H1 (cell line): ENCODE measurements around the gene OSTF1. TPM values are rescaled to one million over a fixed set of nuclear protein-coding genes. Genes with fewer than 3 reads are reported as not detected.

Experiments
- CTCF ChIA-PET: fragments of 300-600 bp; sonication (Branson Sonifier 250); formaldehyde crosslinking; loops from one replicate; lab custom pipeline; 2021; ENCODE audit not compliant: partially characterized antibody; lab: Charles Lee
- POLR2A ChIA-PET: fragments of 300-600 bp; sonication (Branson Sonifier 250); formaldehyde crosslinking; loops from one replicate; lab custom pipeline; 2021; ENCODE audit warnings: inconsistent platforms; ENCODE audit not compliant: partially characterized antibody; lab: Charles Lee
- DNase-seq, 2 experiments: peaks; one replicate each; pipeline versions ENCODE4 v3.0.0 to v3.0.0-alpha.2; 2010 to 2022; ENCODE audit warnings: low spot score in 2 of 2, low read depth in 1 of 2, mixed read lengths in 1 of 2
- FAIRE-seq: peaks from 2 replicates; lab custom pipeline; 2011; peaks lifted over from hg19 to GRCh38; lab: Jason Lieb, UNC
- H2AFZ ChIP-seq: 2 replicates; pipeline ENCODE4 v1.8.1; 2012; ENCODE audit warnings: low read length, inconsistent platforms
- H2AK5ac ChIP-seq: 2 replicates; pipeline ENCODE4 v1.6.1; 2013; ENCODE audit warnings: low read depth, low read length
- H2BK120ac ChIP-seq: replicated peaks from 2 replicates; pipeline ENCODE3; 2013; ENCODE audit warnings: low read depth, low read length, inconsistent platforms
- H2BK12ac ChIP-seq: 2 replicates; pipeline ENCODE4 v1.6.1; 2013; ENCODE audit warnings: low read depth, low read length
- H2BK15ac ChIP-seq: 2 replicates; pipeline ENCODE4 v1.6.1; 2013; ENCODE audit warnings: low read length
- H2BK20ac ChIP-seq: 2 replicates; pipeline ENCODE4 v1.6.1; 2013; ENCODE audit warnings: low read length
- H2BK5ac ChIP-seq: 2 replicates; pipeline ENCODE4 v1.6.1; 2013; ENCODE audit warnings: low read depth, low read length
- H3K14ac ChIP-seq: 2 replicates; pipeline ENCODE4 v1.6.1; 2013; ENCODE audit warnings: inconsistent platforms; ENCODE audit not compliant: insufficient read length
- H3K18ac ChIP-seq: 2 replicates; pipeline ENCODE4 v1.6.1; 2013; ENCODE audit warnings: low read length; ENCODE audit errors: extremely low read depth
- H3K23ac ChIP-seq: 2 replicates; pipeline ENCODE4 v1.6.1; 2013; ENCODE audit warnings: inconsistent platforms; ENCODE audit not compliant: insufficient read length
- H3K23me2 ChIP-seq: 2 replicates; pipeline ENCODE4 v1.6.1; 2013; ENCODE audit warnings: low read depth, low read length
- H3K27ac ChIP-seq: 2 replicates; pipeline ENCODE4 v1.6.1; 2011; ENCODE audit warnings: low read depth, low read length, inconsistent platforms
- H3K27me3 ChIP-seq, 4 experiments: replicated peaks in 1 of 4; 1 replicate in 1 of 4; 2 replicates in 3 of 4; pipeline versions ENCODE4 v1.6.1 to v1.8.1; 2011 to 2013; ENCODE audit warnings: low read length in 3 of 4, mild to moderate bottlenecking in 3 of 4, inconsistent platforms in 2 of 4, mixed read lengths in 2 of 4, moderate library complexity in 1 of 4; ENCODE audit not compliant: control insufficient read depth in 3 of 4, insufficient read depth in 3 of 4; ENCODE audit errors: extremely low read depth in 1 of 4
- H3K36me3 ChIP-seq, 4 experiments: 2 replicates each; pipeline versions ENCODE4 v1.6.1 to v1.8.1; 2011 to 2013; ENCODE audit warnings: mild to moderate bottlenecking in 4 of 4, low read length in 3 of 4, moderate library complexity in 2 of 4, control low read depth in 1 of 4, inconsistent platforms in 1 of 4; ENCODE audit not compliant: insufficient read depth in 4 of 4, control insufficient read depth in 2 of 4
- H3K4ac ChIP-seq: replicated peaks from 2 replicates; pipeline ENCODE3; 2013; ENCODE audit warnings: low read length, low read depth, mixed read lengths, inconsistent platforms; ENCODE audit not compliant: insufficient read length
- H3K4me1 ChIP-seq, 4 experiments: replicated peaks in 1 of 4; 1 replicate in 1 of 4; 2 replicates in 3 of 4; pipeline versions ENCODE4 v1.6.1 to v1.8.1; 2011 to 2013; ENCODE audit warnings: low read length in 3 of 4, inconsistent platforms in 2 of 4, mixed read lengths in 1 of 4; ENCODE audit not compliant: insufficient read depth in 4 of 4, control insufficient read depth in 3 of 4
- H3K4me2 ChIP-seq, 2 experiments: 2 replicates each; pipeline versions ENCODE4 v1.6.1 to v1.8.1; 2011 to 2013; ENCODE audit warnings: low read depth in 2 of 2, low read length in 2 of 2, control low read depth in 1 of 2, inconsistent platforms in 1 of 2, mild to moderate bottlenecking in 1 of 2; ENCODE audit not compliant: insufficient read depth in 1 of 2
- H3K4me3 ChIP-seq, 4 experiments: fragments of 200-600, 300-600 bp in 1 of 4; sonication (generic), shearing (Covaris generic), sonication (Bioruptor Twin) in 1 of 4; 2 replicates each; pipeline versions ENCODE4 v1.5.1 to v1.8.1; 2011 to 2016; ENCODE audit warnings: low read length in 4 of 4, low read depth in 3 of 4, control low read depth in 2 of 4, inconsistent platforms in 2 of 4, mild to moderate bottlenecking in 2 of 4, mixed read lengths in 1 of 4, moderate library complexity in 1 of 4; ENCODE audit not compliant: insufficient read depth in 2 of 4; ENCODE audit errors: extremely low read depth in 1 of 4
- H3K56ac ChIP-seq: replicated peaks from 2 replicates; pipeline ENCODE3; 2013; ENCODE audit warnings: low read depth, mild to moderate bottlenecking, mixed read lengths, low read length, inconsistent platforms; ENCODE audit not compliant: insufficient read length
- H3K79me1 ChIP-seq: 2 replicates; pipeline ENCODE4 v1.6.1; 2013; ENCODE audit warnings: low read depth, low read length, control low read depth
- H3K79me2 ChIP-seq, 2 experiments: 2 replicates each; pipeline versions ENCODE4 v1.6.1 to v1.8.1; 2012 to 2013; ENCODE audit warnings: low read length in 2 of 2, mild to moderate bottlenecking in 2 of 2, inconsistent platforms in 1 of 2; ENCODE audit not compliant: insufficient read depth in 2 of 2, control insufficient read depth in 1 of 2
- H3K9ac ChIP-seq, 4 experiments: replicated peaks in 1 of 4; 1 replicate in 1 of 4; 2 replicates in 3 of 4; pipeline versions ENCODE4 v1.6.1 to v1.8.1; 2011 to 2013; ENCODE audit warnings: low read depth in 3 of 4, low read length in 3 of 4, control low read depth in 2 of 4, mild to moderate bottlenecking in 2 of 4, moderate library complexity in 2 of 4, inconsistent platforms in 1 of 4; ENCODE audit errors: extremely low read depth in 1 of 4
- H3K9me3 ChIP-seq, 2 experiments: 2 replicates each; pipeline versions ENCODE4 v1.6.1 to v1.8.1; 2012 to 2013; ENCODE audit warnings: mild to moderate bottlenecking in 2 of 2, moderate library complexity in 2 of 2, control low read depth in 1 of 2, inconsistent platforms in 1 of 2, low read depth in 1 of 2, low read length in 1 of 2, mixed read lengths in 1 of 2; ENCODE audit not compliant: insufficient read depth in 2 of 2
- H4K20me1 ChIP-seq, 2 experiments: replicated peaks in 1 of 2; 2 replicates each; pipeline versions ENCODE3 to v1.8.1; 2011 to 2013; ENCODE audit warnings: inconsistent platforms in 2 of 2, low read length in 2 of 2, mild to moderate bottlenecking in 1 of 2; ENCODE audit not compliant: insufficient read depth in 2 of 2, control insufficient read depth in 1 of 2
- H4K5ac ChIP-seq: 2 replicates; pipeline ENCODE4 v1.6.1; 2013; ENCODE audit warnings: low read length, low read depth, mixed read lengths, inconsistent platforms; ENCODE audit not compliant: insufficient read length
- H4K8ac ChIP-seq: 2 replicates; pipeline ENCODE4 v1.8.0; 2013; ENCODE audit warnings: mild to moderate bottlenecking, moderate library complexity, low read length, inconsistent platforms; ENCODE audit not compliant: insufficient read depth; ENCODE audit errors: extremely low read depth
- H4K91ac ChIP-seq: replicated peaks from 2 replicates; pipeline ENCODE3; 2013; ENCODE audit warnings: low read length, mixed read lengths, inconsistent platforms; ENCODE audit not compliant: insufficient read length
- ATF2 ChIP-seq: IDR thresholded peaks from 2 replicates; pipeline ENCODE4 v1.6.1; 2012; ENCODE audit warnings: low read length, inconsistent platforms
- BRCA1 ChIP-seq: IDR thresholded peaks from 2 replicates; pipeline ENCODE4 v1.6.1; 2012; ENCODE audit warnings: low read depth, low read length, improper control_type of control experiment
- CHD2 ChIP-seq: IDR thresholded peaks from 2 replicates; pipeline ENCODE4 v1.6.1; 2012; ENCODE audit warnings: low read length, improper control_type of control experiment
- E2F6 ChIP-seq: IDR thresholded peaks from 2 replicates; pipeline ENCODE4 v1.6.1; 2012; ENCODE audit warnings: inconsistent platforms
- PHF8 ChIP-seq: fragments of 200-600 bp; sonication (generic); conservative IDR thresholded peaks from 2 replicates; pipeline ENCODE4 v1.7.1; 2012; ENCODE audit warnings: low read depth, mild to moderate bottlenecking, inconsistent platforms, low read length, moderate library complexity
- SAP30 ChIP-seq: fragments of 300-600 bp; sonication (generic); IDR thresholded peaks from 2 replicates; pipeline ENCODE4 v1.7.1; 2012; ENCODE audit warnings: low read length, moderate library complexity, mild to moderate bottlenecking, inconsistent platforms; ENCODE audit not compliant: insufficient read depth, insufficient replicate concordance
- SP2 ChIP-seq: IDR thresholded peaks from 2 replicates; pipeline ENCODE4 v1.6.1; 2012; ENCODE audit warnings: mild to moderate bottlenecking, low read length, inconsistent platforms
- TAF1 ChIP-seq: IDR thresholded peaks from 2 replicates; pipeline ENCODE4 v1.6.1; 2011; ENCODE audit warnings: mild to moderate bottlenecking, low read depth, low read length
- TEAD4 ChIP-seq: IDR thresholded peaks from 2 replicates; pipeline ENCODE4 v1.6.1; 2012; ENCODE audit warnings: low read depth, low read length, inconsistent platforms, mixed read lengths
- ZNF274 ChIP-seq: IDR thresholded peaks from 2 replicates; pipeline ENCODE4 v1.7.0; 2012; ENCODE audit warnings: low read length, borderline replicate concordance; ENCODE audit errors: extremely low read depth
- WGBS, 2 experiments: shearing (Covaris generic) in 1 of 2; methylation state at CpG; one replicate each; pipeline versions ENCODE4 v1.1.6 to v1.1.7; 2013 to 2015; ENCODE audit warnings: low lambda C conversion rate in 2 of 2, mixed read lengths in 2 of 2, inconsistent platforms in 1 of 2, low coverage in 1 of 2, missing lambda C conversion rate in 1 of 2; ENCODE audit not compliant: insufficient replicate concordance in 2 of 2, insufficient coverage in 1 of 2, insufficient read length in 1 of 2; ENCODE audit errors: extremely low coverage in 1 of 2, missing lambda C conversion rate in 1 of 2; 5-methylcytosine and 5-hydroxymethylcytosine counted together
- polyA plus RNA-seq, 7 experiments: library from polyadenylated mRNA; depleted of rRNA in 3 of 7; stranded (reverse) in 5 of 7; unstranded in 2 of 7; fragments of >200 nt in 5 of 7; fragments of 200-250 nt in 2 of 7; gene quantifications; 1 replicate in 5 of 7; 2 replicates in 1 of 7; 4 replicates in 1 of 7; pipeline versions ENCODE4 v1.2.1 to v1.2.3, GENCODE V29; 2011 to 2013; ENCODE audit warnings: missing spikeins in 2 of 7, mixed read lengths in 2 of 7
- total RNA-seq: library from RNA; stranded (reverse); fragmentation: NEBNext Ultra II Directional; extraction: Animal tissue kit (Norgen Biotek cat#: 25700); gene quantifications from 2 replicates; pipeline ENCODE4 v1.2.1, GENCODE V29; 2021

The OSTF1 gene
- total and polyA plus RNA-seq, 2 of the 8 experiments (the other 6 are each of a cell fraction or from before 2014, with no cell fraction given), result 5.0 to 18.9 TPM

- no peak overlapping the region for H4K91ac ChIP-seq
- H3K4me1 ChIP-seq, result peaks cover 0 to 3% (median 0%) of the 10 kb centered on the region in 4 experiments; a peak in 2 of 7 replicates
- no peaks in the 10 kb centered on the region for H4K20me1 ChIP-seq
- H2BK20ac ChIP-seq, result no peak overlapping the region
- H4K5ac ChIP-seq, result no peak overlapping the region
- ChIA-PET CTCF (interaction anchor here (0.6 to 3.2 kb wide), 9 partner anchors 10 to 297 kb away, joined by 3 to 23 read pairs (median 3); partner anchors contain the start of gene NMRK1), POLR2A (no interaction called here)
- no peaks in the 10 kb centered on the region for H3K36me3 ChIP-seq
- no peaks in the 10 kb centered on the region for H3K27me3 ChIP-seq
- H3K14ac ChIP-seq, result no peak overlapping the region
- no peak for DNase-seq
- H3K79me1 ChIP-seq, result no peaks in the 10 kb centered on the region
- H2BK12ac ChIP-seq, result no peak overlapping the region
- H3K27ac ChIP-seq, result no peak overlapping the region
- H3K9ac ChIP-seq, result no peak overlapping the region
- no peak overlapping the region for H2BK120ac ChIP-seq
- H3K23ac ChIP-seq, result no peak overlapping the region
- H3K4me2 ChIP-seq, result no peak overlapping the region
- TF ChIP-seq BRCA1 (no peak), TEAD4 (no peak), PHF8 (no peak), SP2 (no peak), TAF1 (no peak), CHD2 (no peak), E2F6 (no peak), ZNF274 (no peak), ATF2 (no peak), SAP30 (no peak)
- no peak overlapping the region for H3K4ac ChIP-seq
- no peak overlapping the region for H3K18ac ChIP-seq
- no peak overlapping the region for H4K8ac ChIP-seq
- no peak for FAIRE-seq
- H2BK15ac ChIP-seq, result no peak overlapping the region
- H3K56ac ChIP-seq, result no peak overlapping the region
- WGBS, 2 experiments, result 69% methylated on average over 4 of the region's 4 CpGs; no CpG with 5 or more reads in 1 of the 2 experiments
- H3K23me2 ChIP-seq, result no peaks in the 10 kb centered on the region
- no peaks in the 10 kb centered on the region for H3K79me2 ChIP-seq
- 0 out of 2 replicates have a peak overlapping the region, but pooled peaks have one; percentile 54 for H2AK5ac ChIP-seq
- H2AFZ ChIP-seq, result no peak overlapping the region
- H3K4me3 ChIP-seq, result no peak overlapping the region
- no peak overlapping the region for H2BK5ac ChIP-seq
- no peaks in the 10 kb centered on the region for H3K9me3 ChIP-seq
Observed at GRCh38 chr9:75067894-75068293, 20.4 kb upstream of the OSTF1 start.
